MG63 (cell line): Measurements from ENCODE around the gene KIF18A. TPM values are rescaled to one million over a fixed set of nuclear protein-coding genes. Genes with fewer than 3 reads are reported as not detected.
"Not testable (repeated sequence)": the region's sequence is repeated elsewhere in the genome, so short reads cannot be mapped to it uniquely, and the experiment has no call there.

Source experiments
- DNase-seq: peaks from one replicate; pipeline ENCODE4 v3.0.0-alpha.2; 2020
- H3K27me3 ChIP-seq: fragments of 250-450 bp; sonication (Bioruptor Pico); 2 replicates; pipeline ENCODE4 v1.5.1; 2020; ENCODE audit warnings: mild to moderate bottlenecking, moderate library complexity
- H3K36me3 ChIP-seq: fragments of 250-450 bp; sonication (Bioruptor Pico); 2 replicates; pipeline ENCODE4 v1.5.1; 2020; ENCODE audit warnings: mild to moderate bottlenecking, moderate library complexity
- H3K4me3 ChIP-seq: fragments of 250-450 bp; sonication (Bioruptor Pico); 2 replicates; pipeline ENCODE4 v1.5.1; 2020; ENCODE audit warnings: mild to moderate bottlenecking, moderate library complexity
- H3K9me3 ChIP-seq: fragments of 250-450 bp; sonication (Bioruptor Pico); 2 replicates; pipeline ENCODE4 v1.5.1; 2020; ENCODE audit warnings: mild to moderate bottlenecking, moderate library complexity
- total RNA-seq: library from RNA; depleted of rRNA; stranded (reverse); fragments of >200 nt; shearing (Covaris generic); gene quantifications from 2 replicates; pipeline ENCODE4 v1.2.3, GENCODE V29; 2014; ENCODE audit warnings: low replicate concordance

The KIF18A gene
- total RNA-seq, 1 experiment from 2014 or later = 12.4 TPM

- H3K36me3 ChIP-seq = peaks cover 26% of the 10 kb centered on the region
- H3K9me3 ChIP-seq = no peaks in the 10 kb centered on the region
- no peak overlapping the region for H3K4me3 ChIP-seq
- H3K27me3 ChIP-seq = no peaks in the 10 kb centered on the region
- no peak for DNase-seq
Observed at GRCh38 chr11:28114116-28114515, 6.2 kb upstream of the KIF18A start.

GRCh38 chr11:28110821-28111200 lies 2.9 kb upstream of the KIF18A start:
- DNase-seq = no peak
- Histone ChIP-seq H3K9me3 (no peaks in the 10 kb centered on the region), H3K27me3 (no peaks in the 10 kb centered on the region), H3K4me3 (peak overlapping the region; percentile 76), H3K36me3 (peaks cover 24% of the 10 kb centered on the region)

DNA sequence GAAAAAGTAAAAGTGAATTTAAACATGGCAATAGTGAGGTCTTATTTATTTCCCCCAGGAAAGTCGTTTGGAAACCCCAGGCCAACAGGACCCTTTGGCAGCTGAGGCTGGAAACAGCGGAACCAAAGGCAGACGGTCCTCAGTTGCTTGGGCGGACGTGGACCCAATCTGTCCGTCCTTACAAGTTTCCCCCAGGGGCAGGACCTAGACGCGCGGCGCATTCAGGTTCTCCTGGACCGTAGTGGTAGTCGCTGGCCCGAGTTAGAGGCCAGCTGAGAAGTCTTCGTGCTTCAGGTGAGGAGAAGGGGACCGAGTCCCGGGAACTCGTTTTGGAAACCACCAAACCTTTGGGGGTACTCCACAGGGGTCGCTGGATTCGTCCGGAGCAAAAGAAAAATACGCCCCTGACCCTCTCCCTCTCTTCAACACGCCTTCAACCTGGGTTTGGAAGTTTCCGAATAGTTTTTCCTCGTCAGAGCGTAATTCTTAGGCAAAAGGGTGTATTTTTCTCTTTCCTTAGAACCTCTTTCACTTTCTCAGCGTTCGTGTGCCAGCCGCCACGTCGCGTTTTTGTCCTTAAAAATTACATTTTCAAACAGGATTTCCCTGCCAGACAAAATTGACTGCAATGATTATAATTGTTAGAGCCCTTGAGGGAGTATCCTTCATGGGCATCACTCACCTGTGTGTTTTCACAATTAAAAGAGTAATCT lies 2.3 kb upstream of the KIF18A start:
- Histone ChIP-seq H3K4me3 (peak overlapping the region; percentile 76), H3K9me3 (no peaks in the 10 kb centered on the region), H3K36me3 (peaks cover 19% of the 10 kb centered on the region), H3K27me3 (no peaks in the 10 kb centered on the region)
- peak; percentile 79 for DNase-seq

DNA sequence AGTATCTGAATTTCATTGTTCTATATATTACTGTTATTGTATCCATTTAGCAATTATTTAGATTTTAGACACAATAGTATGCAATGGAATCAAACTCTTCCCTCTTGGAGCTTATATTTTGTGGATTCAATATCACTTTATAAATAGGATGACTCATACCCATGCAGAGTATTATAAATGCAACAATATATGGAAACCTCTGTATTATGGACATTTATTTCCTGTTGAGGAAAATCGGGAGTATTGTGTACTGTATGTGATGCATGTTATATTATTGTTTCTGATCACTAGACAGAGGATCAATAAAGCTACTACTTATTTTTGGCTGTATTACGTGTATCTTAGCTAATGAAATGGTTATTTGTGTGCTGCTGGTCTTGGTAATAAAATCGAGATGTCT lies 1.0 kb upstream of the KIF18A start:
- Histone ChIP-seq H3K9me3 (no peaks in the 10 kb centered on the region), H3K27me3 (no peaks in the 10 kb centered on the region), H3K36me3 (peaks cover 9% of the 10 kb centered on the region), H3K4me3 (peak overlapping the region; percentile 85)
- DNase-seq = no peak

- peak; percentile 13 for DNase-seq
- H3K36me3 ChIP-seq = peaks cover 5% of the 10 kb centered on the region; the same call in 1 of the 2 replicates
- no peaks in the 10 kb centered on the region for H3K9me3 ChIP-seq
- no peaks in the 10 kb centered on the region for H3K27me3 ChIP-seq
- H3K4me3 ChIP-seq = peak overlapping the region; percentile 85
Observed at GRCh38 chr11:28107191-28107749, 686 bp downstream of the KIF18A start.

GRCh38 chr11:28106353-28107043 lies 1.5 kb downstream of the KIF18A start:
- H3K27me3 ChIP-seq = no peaks in the 10 kb centered on the region
- no peaks in the 10 kb centered on the region for H3K9me3 ChIP-seq
- peaks cover 10% of the 10 kb centered on the region; the same call in 1 of the 2 replicates for H3K36me3 ChIP-seq
- peak overlapping the region; percentile 85 for H3K4me3 ChIP-seq
- DNase-seq = no peak

- H3K27me3 ChIP-seq = no peaks in the 10 kb centered on the region
Observed at GRCh38 chr11:28105869-28106268, 2.1 kb downstream of the KIF18A start.

GRCh38 chr11:28104984-28105383 lies 3.0 kb downstream of the KIF18A start:
- peak overlapping the region; percentile 85 for H3K4me3 ChIP-seq
- H3K36me3 ChIP-seq = peaks cover 10% of the 10 kb centered on the region; the same call in 1 of the 2 replicates
- no peaks in the 10 kb centered on the region for H3K9me3 ChIP-seq
- no peak for DNase-seq
- H3K27me3 ChIP-seq = no peaks in the 10 kb centered on the region

More at GRCh38 chr11:28105869-28106268, 2.1 kb downstream of the KIF18A start:
- no peak for DNase-seq
- Histone ChIP-seq H3K9me3 (no peaks in the 10 kb centered on the region), H3K36me3 (peaks cover 10% of the 10 kb centered on the region; the same call in 1 of the 2 replicates), H3K4me3 (peak overlapping the region; percentile 85)

DNA sequence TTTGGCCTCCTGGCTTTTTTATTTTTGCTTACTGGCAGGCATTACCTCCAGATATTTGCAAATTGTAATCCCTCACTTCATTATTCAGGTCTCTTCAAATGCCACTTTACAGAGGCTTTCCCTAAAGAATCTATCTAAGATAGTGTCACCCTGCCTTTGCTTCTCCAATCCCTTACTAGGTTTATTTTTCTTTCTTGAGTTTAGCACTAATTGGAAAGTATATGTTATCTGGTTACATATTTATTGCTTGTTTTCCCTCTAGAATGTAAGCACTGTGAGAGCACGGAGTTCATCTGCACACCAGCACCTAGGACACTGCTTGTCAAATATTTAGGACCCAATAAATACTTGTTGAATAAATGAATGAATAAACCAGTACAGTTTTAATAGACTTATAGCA lies 3.5 kb downstream of the KIF18A start:
- H3K9me3 ChIP-seq = no peaks in the 10 kb centered on the region
- no peaks in the 10 kb centered on the region for H3K27me3 ChIP-seq
- peaks cover 10% of the 10 kb centered on the region; the same call in 1 of the 2 replicates for H3K36me3 ChIP-seq
- H3K4me3 ChIP-seq = peak overlapping the region; percentile 85
- DNase-seq = no peak

DNA sequence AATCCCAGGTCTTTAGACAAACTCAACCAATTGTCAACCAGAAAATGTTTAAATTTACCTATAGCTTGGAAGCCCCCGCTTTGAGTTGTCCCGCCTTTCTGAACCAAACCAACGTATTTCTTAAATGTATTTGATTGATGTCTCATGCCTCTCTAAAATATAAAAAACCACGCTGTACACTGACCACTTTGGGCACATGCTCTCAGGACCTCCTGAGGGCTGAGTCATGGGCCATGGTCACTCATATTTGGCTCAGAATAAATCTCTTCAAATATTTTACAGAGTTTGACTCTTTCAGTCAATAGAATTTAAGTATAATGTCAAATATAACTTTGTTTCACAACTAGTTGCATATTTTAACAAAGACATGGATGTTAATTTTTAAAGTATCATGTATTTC lies 5.7 kb downstream of the KIF18A start:
- H3K4me3 ChIP-seq, H3K27me3 ChIP-seq, H3K9me3 ChIP-seq: not testable (repeated sequence)
- DNase-seq = peak; percentile 31
- H3K36me3 ChIP-seq = peaks cover 21% of the 10 kb centered on the region

DNA sequence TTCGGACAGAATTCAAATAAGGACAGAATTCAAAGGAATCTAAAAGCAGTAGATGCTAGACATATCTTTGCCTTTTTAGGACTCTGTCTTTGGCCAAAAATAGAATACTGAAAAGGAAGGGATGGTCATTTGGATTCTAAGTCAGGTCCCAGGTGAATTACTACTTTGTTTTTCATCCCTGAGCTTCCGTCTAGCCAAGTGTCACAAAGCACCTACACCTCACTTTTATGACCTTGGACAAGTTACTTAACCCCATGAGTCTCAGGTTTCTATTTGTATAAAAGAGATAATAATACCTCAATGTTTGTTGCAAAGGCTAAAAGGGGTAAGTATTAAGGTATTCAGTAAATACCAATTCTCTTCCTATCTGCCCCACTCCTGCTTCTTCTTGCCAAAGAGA lies 7.3 kb downstream of the KIF18A start:
- Histone ChIP-seq H3K4me3 (no peak overlapping the region), H3K9me3 (no peaks in the 10 kb centered on the region), H3K36me3 (peaks cover 33% of the 10 kb centered on the region), H3K27me3 (no peaks in the 10 kb centered on the region)
- DNase-seq = no peak

DNA sequence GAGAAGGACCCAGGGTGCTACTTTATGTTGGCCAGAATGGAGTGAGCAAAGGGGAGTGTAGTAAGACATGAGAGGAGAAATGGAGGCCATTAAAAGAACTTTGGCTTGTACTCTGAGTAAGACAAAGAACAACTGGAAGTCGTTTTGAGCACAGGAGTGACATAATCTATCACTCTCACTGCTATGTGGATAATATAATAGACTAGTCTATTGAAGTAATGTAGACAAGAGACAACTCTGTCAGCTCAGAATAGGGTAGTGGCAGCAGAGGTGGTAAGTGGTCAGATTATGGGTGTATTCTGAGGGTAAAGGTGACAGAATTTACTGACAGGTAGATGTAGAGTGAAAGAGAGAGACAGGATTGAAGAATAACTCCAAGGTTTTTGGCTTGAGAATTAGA lies 8.2 kb downstream of the KIF18A start:
- no peak for DNase-seq
- no peaks in the 10 kb centered on the region for H3K27me3 ChIP-seq
- no peak overlapping the region for H3K4me3 ChIP-seq
- H3K36me3 ChIP-seq = peaks cover 43% of the 10 kb centered on the region
- no peaks in the 10 kb centered on the region for H3K9me3 ChIP-seq

DNA sequence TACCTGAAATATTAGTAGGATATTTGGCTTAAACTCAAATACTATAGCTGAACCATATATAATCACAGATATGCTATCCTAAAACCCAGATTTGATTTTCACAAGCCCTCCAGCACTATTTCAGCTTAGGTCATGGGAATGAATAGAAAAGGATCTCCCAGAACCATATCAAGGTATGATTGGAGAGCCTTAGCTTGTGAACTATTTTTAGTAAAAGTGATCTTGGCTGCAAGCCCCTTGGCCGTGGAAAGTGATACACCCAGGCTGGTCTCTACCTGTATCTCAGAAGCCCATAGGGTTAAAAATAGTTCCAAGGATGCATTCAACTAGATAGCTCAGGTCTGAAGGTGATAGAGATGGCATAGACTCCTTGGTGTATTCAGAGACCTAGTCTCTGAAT lies 9.7 kb downstream of the KIF18A start:
- no peak for DNase-seq
- H3K27me3 ChIP-seq = no peaks in the 10 kb centered on the region
- H3K9me3 ChIP-seq = no peaks in the 10 kb centered on the region
- no peak overlapping the region for H3K4me3 ChIP-seq
- H3K36me3 ChIP-seq = peaks cover 56% of the 10 kb centered on the region

DNA sequence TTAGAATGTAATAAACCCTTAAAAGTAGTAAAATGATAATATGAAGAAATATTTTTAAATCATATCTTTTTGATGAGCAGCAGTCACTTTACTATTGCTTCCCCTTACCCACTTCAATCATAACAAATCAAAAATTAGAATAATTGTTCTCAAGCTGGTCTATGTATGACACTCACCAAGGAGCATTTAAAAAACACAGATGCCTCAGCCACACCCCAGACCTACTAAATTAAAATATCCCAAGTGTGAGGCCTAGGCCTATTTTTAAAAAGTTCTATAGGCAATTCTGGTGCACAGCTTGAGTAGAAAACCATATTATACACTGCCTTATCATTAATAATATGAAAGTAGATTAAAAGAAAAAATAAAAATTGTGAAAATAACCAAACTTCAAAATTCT lies 15.2 kb downstream of the KIF18A start:
- Histone ChIP-seq H3K27me3 (no peaks in the 10 kb centered on the region), H3K36me3 (peaks cover 85% of the 10 kb centered on the region), H3K9me3 (no peaks in the 10 kb centered on the region), H3K4me3 (no peak overlapping the region)
- no peak for DNase-seq

DNA sequence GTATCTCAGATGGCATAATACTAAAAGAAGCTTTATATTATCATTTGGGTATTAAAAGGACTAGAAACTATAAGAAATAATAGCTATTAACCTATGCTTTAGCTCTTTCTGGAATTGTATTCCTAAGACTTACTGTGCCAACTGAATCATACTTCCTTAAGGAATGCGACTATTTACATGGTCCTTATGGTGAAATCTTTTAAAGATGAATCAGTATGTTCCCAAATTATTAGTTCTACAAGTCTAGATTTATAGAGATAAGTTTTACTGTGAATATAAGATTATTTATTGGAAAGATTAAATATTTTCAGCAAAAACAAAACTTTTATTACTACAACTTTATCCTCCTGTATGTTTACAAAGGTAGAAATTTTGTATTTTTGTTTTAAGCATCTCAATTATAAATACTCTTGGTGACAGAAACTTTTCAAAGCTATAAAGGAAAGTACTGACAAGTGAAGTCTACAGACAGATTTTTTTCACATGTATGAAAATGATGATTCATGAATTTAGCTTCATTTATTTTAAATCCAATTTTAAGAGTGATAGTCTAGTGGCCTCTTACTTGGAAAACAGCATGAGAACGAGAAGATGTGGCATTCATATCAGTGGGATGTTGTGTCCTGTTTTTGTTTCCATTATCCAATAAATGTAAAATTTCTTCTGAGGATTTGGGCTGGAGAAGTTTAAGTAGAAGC lies 17.8 kb downstream of the KIF18A start:
- no peak overlapping the region for H3K4me3 ChIP-seq
- no peaks in the 10 kb centered on the region for H3K9me3 ChIP-seq
- DNase-seq = no peak
- H3K27me3 ChIP-seq = no peaks in the 10 kb centered on the region
- peaks cover 78% of the 10 kb centered on the region for H3K36me3 ChIP-seq

DNA sequence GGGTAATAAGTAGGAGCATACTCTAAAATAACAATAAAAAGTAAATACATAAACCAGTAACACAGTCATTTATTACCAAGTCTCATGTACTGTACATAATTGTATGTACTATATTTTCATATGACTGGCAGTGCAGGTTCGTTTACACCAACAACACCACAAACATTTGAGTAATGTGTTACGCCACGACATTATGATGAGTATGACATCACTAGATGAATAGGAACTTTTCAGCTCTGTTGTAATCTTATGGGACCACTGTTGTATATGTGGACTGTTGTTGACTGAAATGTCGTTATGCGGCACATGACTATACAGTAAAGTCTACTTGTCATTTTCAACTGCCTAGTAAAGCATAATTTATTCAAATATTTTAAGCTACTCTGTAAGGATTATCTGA lies 18.6 kb downstream of the KIF18A start:
- no peak overlapping the region for H3K4me3 ChIP-seq
- H3K36me3 ChIP-seq = peaks cover 77% of the 10 kb centered on the region
- H3K27me3 ChIP-seq = no peaks in the 10 kb centered on the region
- no peaks in the 10 kb centered on the region for H3K9me3 ChIP-seq
- DNase-seq = no peak

DNA sequence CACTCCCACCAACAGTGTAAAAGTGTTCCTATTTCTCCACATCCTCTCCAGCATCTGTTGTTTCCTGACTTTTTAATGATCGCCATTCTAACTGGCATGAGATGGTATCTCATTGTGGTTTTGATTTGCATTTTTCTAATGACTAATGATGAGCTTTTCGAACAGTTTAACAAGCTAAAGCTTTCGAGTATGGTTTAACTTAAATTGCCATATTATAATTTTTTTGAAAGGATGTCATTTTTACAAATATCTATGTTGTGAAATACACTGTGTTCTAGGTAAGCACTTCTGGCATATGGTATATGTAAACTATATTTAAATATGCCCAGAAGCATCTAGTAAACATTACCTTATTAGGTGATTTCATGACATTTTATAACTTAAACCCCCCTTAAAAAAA lies 20.3 kb downstream of the KIF18A start:
- not testable (repeated sequence) for DNase-seq, H3K27me3 ChIP-seq, H3K9me3 ChIP-seq, H3K4me3 ChIP-seq
- peaks cover 76% of the 10 kb centered on the region for H3K36me3 ChIP-seq
